Tibial artery (tissue), 4 donors: ENCODE data around the gene GAK.

ENCODE experiments used
- DNase-seq, 2 donors: peaks; one replicate each; pipeline ENCODE4 v3.0.0-alpha.2; 2019
- H3K27ac ChIP-seq, 2 donors: fragments of 200-600 bp; sonication (generic) in 1 of 2; 1 replicate in 1 of 2; 2 replicates in 1 of 2; pipeline ENCODE4 v1.5.1; 2018 to 2019; ENCODE audit warnings: mild to moderate bottlenecking in 1 of 2
- H3K27me3 ChIP-seq, 2 donors: fragments of 200-600 bp; sonication (generic) in 1 of 2; one replicate each; pipeline versions ENCODE4 v1.5.1 to v1.6.0; 2016 to 2019
- H3K36me3 ChIP-seq, 3 donors: fragments of 200-600 bp; sonication (generic) in 2 of 3; one replicate each; pipeline ENCODE4 v1.5.1; 2016 to 2019; ENCODE audit warnings: mild to moderate bottlenecking in 2 of 3
- H3K4me1 ChIP-seq, 4 donors: fragments of 200-600 bp; sonication (generic) in 2 of 4; 1 replicate in 3 of 4; 2 replicates in 1 of 4; pipeline ENCODE4 v1.5.1; 2016 to 2019
- H3K4me3 ChIP-seq, 2 donors: fragments of 200-600 bp; sonication (generic) in 1 of 2; 1 replicate in 1 of 2; 2 replicates in 1 of 2; pipeline ENCODE4 v1.5.1; 2018 to 2019; ENCODE audit warnings: mild to moderate bottlenecking in 2 of 2
- H3K9me3 ChIP-seq, 3 donors: fragments of 200-600 bp; sonication (generic) in 1 of 3; one replicate each; pipeline ENCODE4 v1.5.1; 2016 to 2019
- intact Hi-C: fragments of 100-400 bp; cut with DNase I; formaldehyde crosslinking; loops from one replicate; pipeline ENCODE4 v1.15.0; 2023; ENCODE audit warnings: low total_unique reads
- TF ChIP-seq, protein P1 (sequence below), 2 experiments: fragments of 200-600 bp in 1 of 2; fragments of 450-650 bp in 1 of 2; IDR thresholded peaks; one replicate each; pipeline ENCODE4 v1.5.1; 2017 to 2019; ENCODE audit warnings: antibody characterized with exemption in 2 of 2, mild to moderate bottlenecking in 1 of 2, moderate library complexity in 1 of 2

GAK gene

DNA sequence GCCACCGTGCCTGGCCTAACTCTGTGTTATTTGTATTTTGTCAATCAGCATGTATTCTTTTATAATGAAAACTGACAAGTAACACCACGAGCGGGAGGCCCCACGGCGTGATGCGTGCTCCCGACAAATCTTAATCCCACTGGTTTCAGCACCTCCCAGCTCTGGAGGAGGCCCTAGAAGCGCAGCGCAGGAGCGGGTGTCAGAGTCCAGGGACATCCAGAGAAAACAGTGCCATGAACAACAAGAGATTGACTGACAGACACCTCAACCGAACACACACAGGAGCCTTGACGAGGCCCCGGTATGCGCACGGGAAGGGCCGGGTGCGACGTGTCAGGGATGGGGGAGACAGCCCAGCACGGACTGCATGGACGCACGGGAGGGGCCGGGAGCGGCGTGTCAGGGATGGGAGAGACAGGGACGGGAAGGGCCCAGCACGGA lies 23.0 kb downstream of the GAK start:
- Histone ChIP-seq H3K36me3 (peaks cover 20 to 88% (median 30%) of the 10 kb centered on the region in 3 donors), H3K4me3 (no peak overlapping the region), H3K27ac (no peak overlapping the region), H3K27me3 (no peaks in the 10 kb centered on the region), H3K4me1 (peaks cover 0 to 3% (median 0%) of the 10 kb centered on the region in 4 donors), H3K9me3 (no peaks in the 10 kb centered on the region)
- TF ChIP-seq, protein P1, sequence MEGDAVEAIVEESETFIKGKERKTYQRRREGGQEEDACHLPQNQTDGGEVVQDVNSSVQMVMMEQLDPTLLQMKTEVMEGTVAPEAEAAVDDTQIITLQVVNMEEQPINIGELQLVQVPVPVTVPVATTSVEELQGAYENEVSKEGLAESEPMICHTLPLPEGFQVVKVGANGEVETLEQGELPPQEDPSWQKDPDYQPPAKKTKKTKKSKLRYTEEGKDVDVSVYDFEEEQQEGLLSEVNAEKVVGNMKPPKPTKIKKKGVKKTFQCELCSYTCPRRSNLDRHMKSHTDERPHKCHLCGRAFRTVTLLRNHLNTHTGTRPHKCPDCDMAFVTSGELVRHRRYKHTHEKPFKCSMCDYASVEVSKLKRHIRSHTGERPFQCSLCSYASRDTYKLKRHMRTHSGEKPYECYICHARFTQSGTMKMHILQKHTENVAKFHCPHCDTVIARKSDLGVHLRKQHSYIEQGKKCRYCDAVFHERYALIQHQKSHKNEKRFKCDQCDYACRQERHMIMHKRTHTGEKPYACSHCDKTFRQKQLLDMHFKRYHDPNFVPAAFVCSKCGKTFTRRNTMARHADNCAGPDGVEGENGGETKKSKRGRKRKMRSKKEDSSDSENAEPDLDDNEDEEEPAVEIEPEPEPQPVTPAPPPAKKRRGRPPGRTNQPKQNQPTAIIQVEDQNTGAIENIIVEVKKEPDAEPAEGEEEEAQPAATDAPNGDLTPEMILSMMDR (IDR thresholded peaks at IDR 0.05): no peak
- no peak for DNase-seq
- intact Hi-C loops: no loop called here

DNA sequence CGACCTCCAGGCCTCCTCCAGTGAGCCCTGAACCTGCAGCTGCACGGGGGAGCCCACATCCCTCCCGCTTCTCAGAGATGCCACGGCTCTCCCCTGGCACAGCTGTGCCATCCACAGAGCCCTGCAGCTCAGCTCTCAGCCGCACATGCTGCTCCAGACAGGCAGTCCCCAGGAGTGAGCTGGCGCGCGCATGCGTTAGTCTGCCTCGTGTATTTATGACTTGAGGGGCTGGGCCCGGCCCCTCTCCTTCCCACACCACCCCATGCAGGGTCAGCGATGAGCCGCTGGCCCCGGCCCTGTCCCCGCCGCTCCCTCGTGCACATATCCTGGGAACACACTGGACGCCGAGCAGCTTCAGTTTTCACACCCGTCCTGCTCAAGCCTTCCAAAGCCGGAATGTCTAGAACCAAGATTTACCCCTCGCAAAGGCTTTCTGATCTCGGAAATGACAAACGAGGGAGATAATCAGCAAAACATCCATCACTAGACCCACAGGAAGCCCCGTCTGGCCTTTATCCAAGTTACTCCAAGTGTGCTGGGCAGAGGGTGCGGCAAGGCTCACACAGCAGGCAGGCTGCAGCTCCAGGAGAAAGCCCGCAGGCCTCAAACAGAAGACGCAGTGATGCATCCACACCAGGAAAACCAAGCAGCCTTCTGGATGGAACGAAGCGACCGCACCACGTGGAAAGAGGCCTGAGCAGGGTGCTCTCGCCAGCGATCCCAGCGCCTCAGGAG lies 24.3 kb downstream of the GAK start:
- TF ChIP-seq, protein P1 (IDR thresholded peaks at IDR 0.05): no peak
- H3K9me3 ChIP-seq: no peaks in the 10 kb centered on the region
- no peak overlapping the region for H3K27ac ChIP-seq
- no peaks in the 10 kb centered on the region for H3K27me3 ChIP-seq
- intact Hi-C loops: no loop called here
- no peak overlapping the region for H3K4me3 ChIP-seq
- no peak for DNase-seq
- H3K4me1 ChIP-seq: no peaks in the 10 kb centered on the region
- H3K36me3 ChIP-seq: peaks cover 18 to 95% (median 42%) of the 10 kb centered on the region in 3 donors

DNA sequence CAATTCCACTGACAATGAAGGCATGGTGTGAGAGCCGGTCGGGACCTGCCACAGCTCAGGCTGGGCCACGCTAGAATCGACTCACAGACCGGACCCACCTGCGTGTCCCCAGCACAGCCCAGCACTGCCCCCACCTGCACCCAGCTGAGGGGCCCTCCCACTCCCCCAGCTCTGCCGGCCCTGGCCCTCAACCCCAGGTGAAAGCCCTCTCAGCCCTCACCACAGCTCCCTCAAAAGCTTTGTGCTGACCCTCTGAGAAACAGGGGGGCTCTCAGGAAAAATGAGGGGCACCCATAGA lies 25.1 kb downstream of the GAK start:
- TF ChIP-seq, protein P1 (IDR thresholded peaks at IDR 0.05): no peak
- Histone ChIP-seq H3K27me3 (no peaks in the 10 kb centered on the region), H3K9me3 (no peaks in the 10 kb centered on the region), H3K27ac (no peak overlapping the region), H3K4me3 (no peak overlapping the region), H3K36me3 (peaks cover 10 to 93% (median 37%) of the 10 kb centered on the region in 3 donors), H3K4me1 (no peaks in the 10 kb centered on the region)
- intact Hi-C loops: no loop called here
- DNase-seq: no peak

DNA sequence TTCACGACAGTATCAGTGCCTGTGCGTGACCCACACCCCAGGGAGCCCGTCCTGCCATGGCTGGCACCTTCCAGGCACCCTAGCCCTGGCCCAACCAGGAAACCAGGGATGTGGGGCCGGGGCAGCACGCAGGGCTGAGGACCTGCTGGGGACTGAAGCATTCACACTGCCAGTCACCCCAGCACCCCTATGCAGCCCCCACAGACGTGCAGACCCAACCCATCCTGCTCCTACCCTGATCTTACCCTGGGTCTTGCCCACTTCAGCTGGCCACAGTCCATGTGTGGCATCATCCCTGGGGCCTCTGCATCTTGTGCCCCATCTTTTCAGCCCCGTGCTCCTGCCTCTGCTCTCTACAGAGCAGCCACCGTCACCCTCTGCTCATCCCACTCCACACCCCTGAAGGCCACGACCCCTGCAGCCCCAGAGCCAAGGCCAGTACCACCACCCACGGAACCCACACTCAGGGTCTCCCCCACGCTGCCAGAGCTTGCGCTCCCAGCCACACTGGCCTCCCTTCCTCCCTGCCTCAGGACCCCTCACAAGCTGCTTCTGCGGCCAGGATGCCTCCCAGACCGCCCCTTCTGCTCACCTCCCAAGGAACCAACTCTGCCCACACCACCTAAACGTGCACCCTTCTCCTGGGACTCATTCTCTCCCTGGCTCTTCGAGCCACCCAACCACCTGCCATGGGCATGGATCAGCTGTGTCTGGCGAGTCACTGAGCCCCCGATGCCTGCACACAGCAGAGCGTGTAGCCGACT lies 25.6 kb downstream of the GAK start:
- Histone ChIP-seq H3K4me1 (no peaks in the 10 kb centered on the region), H3K27ac (no peak overlapping the region), H3K27me3 (no peaks in the 10 kb centered on the region), H3K36me3 (peaks cover 6 to 89% (median 32%) of the 10 kb centered on the region in 3 donors), H3K9me3 (no peaks in the 10 kb centered on the region), H3K4me3 (no peak overlapping the region)
- TF ChIP-seq, protein P1 (IDR thresholded peaks at IDR 0.05): no peak
- DNase-seq: no peak
- intact Hi-C loops: no loop called here

DNA sequence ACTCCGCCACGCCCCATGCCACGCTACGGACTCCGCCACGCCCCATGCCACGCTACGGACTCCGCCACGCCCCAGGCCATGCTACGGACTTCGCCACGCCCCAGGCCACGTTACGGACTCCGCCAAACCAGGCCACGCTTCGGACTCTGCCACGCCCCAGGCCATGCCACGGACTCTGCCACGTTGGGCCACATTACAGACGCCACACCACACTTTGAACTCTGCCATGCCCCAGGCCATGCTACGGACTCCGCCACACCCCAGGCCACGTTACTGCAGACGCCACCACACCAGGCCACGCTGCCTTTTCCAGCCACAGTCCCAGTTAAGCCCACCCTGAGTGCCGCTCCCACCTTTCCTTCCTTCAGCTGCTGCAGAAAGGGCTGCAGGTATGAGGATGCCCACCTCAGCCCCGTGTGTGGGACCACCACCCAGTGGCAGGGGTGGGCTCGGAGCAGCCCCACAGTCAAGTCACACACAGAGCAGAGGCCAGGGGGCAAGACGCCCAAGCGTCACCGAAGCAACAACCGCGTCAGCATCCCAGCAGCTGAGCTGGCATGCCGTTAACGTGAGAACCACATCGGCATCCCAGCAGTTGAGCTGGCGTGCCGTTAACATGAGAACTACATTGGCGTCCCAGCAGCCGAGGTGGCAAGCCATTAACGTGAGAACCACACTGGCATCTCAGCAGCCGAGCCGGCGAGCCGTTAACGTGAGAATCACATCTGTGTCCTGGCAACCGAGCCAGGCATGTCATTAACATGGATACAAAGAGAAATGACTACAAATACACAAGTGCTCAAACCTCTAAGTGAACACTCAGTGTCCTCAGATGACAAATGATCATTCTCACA lies 26.4 kb downstream of the GAK start:
- Histone ChIP-seq H3K27me3 (no peaks in the 10 kb centered on the region), H3K4me3 (no peak overlapping the region), H3K27ac (no peak overlapping the region), H3K9me3 (no peaks in the 10 kb centered on the region), H3K36me3 (peaks cover 0 to 89% (median 25%) of the 10 kb centered on the region in 3 donors), H3K4me1 (no peaks in the 10 kb centered on the region)
- no peak for DNase-seq
- intact Hi-C loops: no loop called here
- TF ChIP-seq, protein P1 (IDR thresholded peaks at IDR 0.05): no peak
